Globus pallidus (tissue), 1 donor: Measurements from ENCODE around the gene MAP6D1.

ENCODE experiments used
- DNase-seq: peaks from one replicate; pipeline ENCODE4 v3.0.0-alpha.2; 2015; ENCODE audit warnings: low spot score

The MAP6D1 gene

GRCh38 chr3:183825456-183826161 lies at the start of gene MAP6D1:
Gene MAP6D1, minus strand, starts transcription at chr3:183825577. Its CDS starts 30 bp downstream, at chr3:183825547.
- peak; percentile 87 for DNase-seq

- DNase-seq = no peak
Measured at GRCh38 chr3:183873914-183874313, 48.5 kb upstream of the MAP6D1 start.

- no peak for DNase-seq
Measured at GRCh38 chr3:183871541-183871940, 46.2 kb upstream of the MAP6D1 start.

- DNase-seq = no peak
Measured at GRCh38 chr3:183870563-183870962, 45.2 kb upstream of the MAP6D1 start.

GRCh38 chr3:183868796-183869195 lies 43.4 kb upstream of the MAP6D1 start:
- DNase-seq = peak; percentile 28

GRCh38 chr3:183862610-183863009 lies 37.2 kb upstream of the MAP6D1 start:
- no peak for DNase-seq

- no peak for DNase-seq
Measured at GRCh38 chr3:183857863-183858262, 32.5 kb upstream of the MAP6D1 start.

GRCh38 chr3:183854318-183855035 lies 29.1 kb upstream of the MAP6D1 start:
- no peak for DNase-seq

GRCh38 chr3:183845608-183846288 lies 20.4 kb upstream of the MAP6D1 start:
- DNase-seq = no peak

GRCh38 chr3:183845090-183845489 lies 19.7 kb upstream of the MAP6D1 start:
- no peak for DNase-seq

GRCh38 chr3:183844606-183845005 lies 19.2 kb upstream of the MAP6D1 start:
- DNase-seq = no peak

- no peak for DNase-seq
Measured at GRCh38 chr3:183839751-183840150, 14.4 kb upstream of the MAP6D1 start.

- no peak for DNase-seq
Measured at GRCh38 chr3:183837894-183838293, 12.5 kb upstream of the MAP6D1 start.

- no peak for DNase-seq
Measured at GRCh38 chr3:183837390-183837789, 12.0 kb upstream of the MAP6D1 start.

GRCh38 chr3:183833516-183833915 lies 8.1 kb upstream of the MAP6D1 start:
- DNase-seq = no peak

- DNase-seq = no peak
Measured at GRCh38 chr3:183830187-183830586, 4.8 kb upstream of the MAP6D1 start.

- DNase-seq = no peak
Measured at GRCh38 chr3:183829466-183829865, 4.1 kb upstream of the MAP6D1 start.

- no peak for DNase-seq
Measured at GRCh38 chr3:183828538-183828870, 3.1 kb upstream of the MAP6D1 start.

GRCh38 chr3:183827809-183828537 lies 2.6 kb upstream of the MAP6D1 start:
- DNase-seq = no peak

GRCh38 chr3:183826448-183827250 lies 1.3 kb upstream of the MAP6D1 start:
- DNase-seq = no peak

- no peak for DNase-seq
Measured at GRCh38 chr3:183824761-183825455, 469 bp downstream of the MAP6D1 start.
